MM.1S (cell line): ENCODE results near the gene SH3PXD2B.

Experiments
- CTCF ChIP-seq: fragments of 300-600 bp; sonication (generic); IDR thresholded peaks from 2 replicates; pipeline ENCODE4 v1.5.1; 2016; ENCODE audit warnings: antibody characterized with exemption, low read length, mixed read lengths
- EZH2 ChIP-seq: fragments of 300-600 bp; sonication (generic); optimal IDR thresholded peaks from 2 replicates; pipeline ENCODE3; 2017; ENCODE audit warnings: low read depth, mild to moderate bottlenecking, antibody characterized with exemption, low read length, mixed read lengths
- EZH2phosphoT487 ChIP-seq: fragments of 300-600 bp; sonication (generic); IDR thresholded peaks from 2 replicates; pipeline ENCODE4 v1.6.1; 2018; ENCODE audit warnings: antibody characterized with exemption, low read length

- TF ChIP-seq EZH2, result no peak
- TF ChIP-seq CTCF, result no peak
- TF ChIP-seq EZH2phosphoT487, result no peak
Observed at GRCh38 chr5:172484664-172485063, 30.3 kb upstream of the SH3PXD2B start.
